Islet precursor cell (in vitro differentiated cells): ENCODE data around the gene RIC8B.
A peak's percentile ranks its signal among the peaks of the same experiment; 100 is the strongest.

ENCODE experiments used
- DNase-seq: peaks from one replicate; pipeline ENCODE4 v3.0.0-alpha.2; 2018

The RIC8B gene

DNA sequence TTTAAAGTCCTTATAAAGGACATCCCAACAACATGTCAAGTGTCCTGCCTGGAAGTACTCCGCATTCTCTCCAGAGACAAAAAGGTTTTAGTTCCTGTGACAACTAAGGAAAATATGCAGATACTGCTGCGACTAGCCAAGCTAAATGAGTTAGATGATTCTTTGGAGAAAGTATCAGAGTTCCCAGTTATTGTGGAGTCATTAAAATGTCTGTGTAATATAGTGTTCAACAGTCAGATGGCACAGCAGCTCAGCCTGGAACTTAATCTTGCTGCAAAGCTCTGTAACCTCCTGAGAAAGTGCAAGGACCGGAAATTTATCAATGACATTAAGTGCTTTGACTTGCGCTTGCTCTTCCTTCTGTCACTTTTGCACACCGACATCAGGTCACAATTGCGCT lies 40.2 kb downstream of the RIC8B start:
- DNase-seq: no peak

GRCh38 chr12:106815741-106816140 lies 41.3 kb downstream of the RIC8B start:
- DNase-seq: no peak

- DNase-seq: no peak
Measured at GRCh38 chr12:106816231-106816630, 41.7 kb downstream of the RIC8B start.

DNA sequence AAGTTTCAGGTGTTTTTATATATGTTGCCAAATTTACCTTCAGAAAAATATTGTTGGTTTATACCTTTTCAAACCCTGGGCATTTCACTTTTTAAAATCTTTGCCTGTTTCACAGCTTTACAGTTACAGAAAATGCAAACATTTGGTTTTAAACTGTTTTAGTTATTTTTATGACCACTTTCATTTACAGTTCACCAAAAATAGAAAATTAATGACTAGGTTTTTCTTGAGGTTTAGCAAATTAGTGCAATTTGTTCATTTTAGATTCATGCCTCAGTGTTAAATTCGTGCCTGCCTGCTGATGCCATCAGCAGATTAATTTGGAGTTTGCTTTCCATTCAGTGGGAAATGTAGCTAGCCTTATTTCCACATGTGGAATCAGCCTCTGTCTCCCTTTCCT lies 45.5 kb downstream of the RIC8B start:
- DNase-seq: no peak

DNA sequence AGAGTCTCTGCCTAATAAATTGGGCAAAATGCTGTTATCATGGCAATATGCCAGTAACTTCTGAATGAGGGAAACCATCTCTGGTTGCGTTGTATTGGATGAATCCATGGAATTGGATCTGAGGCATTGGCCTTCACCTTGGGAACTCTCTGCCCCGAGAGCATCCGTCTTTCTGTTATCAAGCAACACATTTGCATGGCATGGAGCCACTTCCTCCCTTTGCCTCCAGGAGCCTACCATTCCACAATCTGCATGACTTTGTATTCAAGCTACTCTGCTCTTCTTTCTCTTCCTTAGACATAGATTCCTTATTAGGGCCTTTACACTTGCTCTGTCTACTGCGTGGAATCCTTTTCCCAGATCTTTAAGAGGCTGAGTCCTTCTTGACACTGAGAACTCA lies 57.2 kb downstream of the RIC8B start:
- DNase-seq: no peak

DNA sequence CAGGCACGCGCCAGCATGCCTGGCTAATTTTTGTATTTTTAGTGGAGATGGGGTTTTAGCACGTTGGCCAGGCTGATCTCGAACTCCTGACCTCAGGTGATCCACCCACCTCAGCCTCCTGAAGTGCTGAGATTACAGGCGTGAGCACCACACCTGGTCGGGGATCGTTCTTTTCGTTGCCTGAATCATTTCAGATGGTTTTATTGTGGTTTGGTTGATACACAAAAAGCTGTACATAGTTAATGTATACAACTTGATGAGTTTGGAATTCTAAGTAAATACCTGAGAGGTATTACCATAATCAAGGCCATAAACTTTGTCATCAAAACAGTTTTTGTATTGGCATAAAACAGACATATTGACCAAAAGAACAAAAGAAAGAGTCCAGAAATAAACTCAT lies 63.3 kb downstream of the RIC8B start:
- DNase-seq: no peak

DNA sequence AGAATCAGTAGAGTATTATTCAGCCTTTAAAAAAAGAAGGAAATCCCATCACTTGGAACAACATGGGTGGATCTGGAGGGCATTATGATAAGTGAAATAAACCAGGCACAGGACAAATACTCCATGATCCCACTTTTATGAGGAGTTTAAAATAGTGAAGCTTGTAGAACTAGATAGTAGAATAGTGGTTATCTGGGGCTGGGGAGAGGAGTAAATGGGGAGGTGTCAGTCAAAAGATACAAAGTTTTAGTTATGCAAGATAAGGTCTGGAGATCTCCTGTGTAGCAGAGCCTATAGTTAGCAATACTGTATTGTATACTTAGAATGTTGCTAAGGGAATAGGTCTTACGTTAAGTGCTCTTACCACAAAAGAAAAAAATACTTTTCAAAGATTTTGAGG lies 64.9 kb downstream of the RIC8B start:
- no peak for DNase-seq

- no peak for DNase-seq
Measured at GRCh38 chr12:106840243-106840642, 65.8 kb downstream of the RIC8B start.

GRCh38 chr12:106841510-106842302 lies 67.2 kb downstream of the RIC8B start:
- no peak for DNase-seq

DNA sequence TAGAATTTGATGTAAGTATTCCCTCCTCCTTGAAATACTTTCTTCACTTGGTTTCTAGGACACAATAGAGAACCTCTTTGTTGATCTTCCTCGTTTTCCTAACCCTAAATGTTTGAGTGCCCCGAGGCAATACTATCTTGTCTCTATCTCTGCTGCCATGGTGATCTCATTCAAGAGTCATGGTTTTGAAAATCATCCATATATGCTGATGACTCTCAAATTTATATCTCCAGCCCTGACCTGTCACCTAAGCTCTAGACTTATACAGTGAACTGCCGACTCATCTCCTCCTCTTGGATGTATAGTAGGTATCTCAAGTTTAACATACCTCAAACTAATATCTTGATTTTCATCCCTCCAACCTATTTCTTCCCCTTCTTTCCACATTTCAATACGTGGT lies 71.4 kb downstream of the RIC8B start:
- DNase-seq: no peak

GRCh38 chr12:106847861-106848260 lies 73.4 kb downstream of the RIC8B start:
- no peak for DNase-seq

DNA sequence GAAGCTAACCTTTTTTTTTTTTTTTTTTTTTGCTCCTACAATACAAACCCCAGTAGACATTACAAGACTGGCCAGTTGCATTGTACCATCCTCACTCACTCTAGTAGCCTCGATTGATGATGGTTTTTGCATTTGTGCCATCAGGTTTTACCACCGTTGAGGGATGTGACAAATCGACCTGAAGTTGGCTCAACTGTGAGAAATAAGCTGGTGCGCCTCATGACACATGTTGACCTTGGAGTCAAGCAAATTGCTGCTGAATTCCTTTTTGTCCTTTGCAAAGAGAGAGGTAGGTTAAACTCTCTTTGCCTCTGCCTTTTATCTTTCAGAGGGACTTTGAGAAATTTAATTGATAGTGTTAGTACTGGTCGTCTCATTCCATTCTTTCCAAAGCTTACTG lies 76.8 kb downstream of the RIC8B start:
- no peak for DNase-seq

GRCh38 chr12:106854723-106855122 lies 80.2 kb downstream of the RIC8B start:
- no peak for DNase-seq

DNA sequence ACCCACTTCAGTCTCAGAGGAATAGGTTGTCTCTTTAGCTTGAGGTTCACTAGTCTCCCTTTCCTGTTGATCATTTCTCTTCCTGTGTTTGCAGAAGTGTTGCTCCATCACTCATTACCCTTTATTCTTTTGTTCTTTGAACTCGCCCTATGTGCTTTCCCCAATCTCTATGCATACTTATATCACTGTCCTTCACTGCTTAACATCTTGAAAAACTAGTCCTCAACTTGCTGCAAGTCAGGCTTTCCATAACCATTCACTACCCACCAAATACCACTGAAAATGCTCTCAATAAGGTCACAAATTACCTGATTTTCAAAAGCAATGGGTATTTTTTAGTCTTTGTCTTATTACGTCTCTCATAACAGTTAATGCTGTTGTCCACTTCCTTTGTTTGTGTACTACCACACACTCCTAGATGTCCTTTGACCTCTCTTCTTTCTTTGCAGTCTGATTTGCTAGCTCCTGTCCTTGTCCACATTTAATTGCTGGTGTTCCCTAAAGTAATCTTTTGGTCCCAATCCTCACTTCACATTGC lies 80.8 kb downstream of the RIC8B start:
- DNase-seq: no peak

- no peak for DNase-seq
Measured at GRCh38 chr12:106861984-106862916, 87.8 kb downstream of the RIC8B start.

DNA sequence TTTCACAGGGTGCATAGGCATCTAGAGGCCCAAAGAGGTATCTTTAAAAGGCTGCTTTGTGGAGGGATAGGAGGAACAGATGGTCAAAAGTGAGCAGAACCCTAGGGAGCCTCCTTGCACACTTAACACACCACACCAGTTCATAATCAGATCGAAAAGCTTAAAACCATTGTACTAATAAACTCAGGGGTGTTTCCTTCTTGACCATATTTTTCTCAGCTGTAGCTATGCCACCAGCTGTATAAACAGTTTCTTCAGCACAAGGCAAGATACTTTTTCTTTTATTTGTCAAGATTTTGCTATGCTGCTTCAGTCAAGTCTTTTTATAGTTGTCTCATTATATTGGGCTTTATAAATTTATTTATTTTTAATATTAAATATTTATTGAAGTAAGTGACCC lies 88.7 kb downstream of the RIC8B start:
- no peak for DNase-seq

DNA sequence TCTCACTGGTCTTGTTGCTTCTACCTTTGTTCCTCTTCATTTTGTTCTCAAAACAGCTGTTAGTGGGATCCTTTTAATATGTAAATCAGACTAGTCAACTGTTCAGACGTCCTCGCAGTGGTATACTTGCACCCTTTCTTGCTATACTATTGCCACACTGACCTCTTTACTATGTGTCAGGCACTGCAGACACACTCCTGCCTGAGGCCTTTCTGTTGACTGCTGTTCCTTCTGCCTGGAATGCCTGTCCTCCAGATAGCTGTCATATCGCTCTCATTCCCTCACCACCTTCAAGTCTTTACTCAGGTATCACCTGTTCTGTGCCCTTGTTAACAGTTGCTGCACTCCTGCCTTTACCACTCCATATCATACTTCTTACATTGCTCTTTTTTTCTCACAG lies 91.2 kb downstream of the RIC8B start:
- peak; percentile 81 for DNase-seq

DNA sequence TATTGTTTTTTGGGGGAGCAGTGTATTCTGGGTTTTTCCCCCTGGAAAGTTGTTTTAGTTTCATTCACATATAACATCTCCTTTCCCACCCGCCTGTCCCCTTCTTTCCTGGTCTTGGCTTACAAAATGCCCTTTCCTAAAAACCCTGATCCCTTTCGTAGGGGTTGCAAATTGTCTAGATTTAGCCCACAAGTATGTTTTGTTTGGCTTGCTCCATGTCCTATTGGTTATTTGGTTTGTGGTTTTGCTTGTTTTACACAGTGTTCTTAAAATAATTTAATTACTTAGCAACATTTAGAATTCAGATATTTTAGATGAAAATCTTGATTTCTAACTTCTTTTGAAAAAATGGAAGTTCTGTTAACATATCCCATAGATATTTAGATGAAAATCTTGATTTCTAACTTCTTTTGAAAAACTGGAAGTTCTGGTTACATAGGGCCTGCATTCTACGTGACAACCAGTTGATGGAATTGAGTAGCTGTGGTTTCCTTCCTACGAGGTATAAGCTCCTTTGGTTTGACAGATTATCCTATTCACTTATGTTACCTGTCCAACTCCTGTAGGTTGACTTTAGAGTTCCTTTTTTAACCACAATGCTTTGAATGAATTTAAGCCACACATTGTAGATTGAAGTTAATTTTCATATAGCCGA lies 92.1 kb downstream of the RIC8B start:
- no peak for DNase-seq

DNA sequence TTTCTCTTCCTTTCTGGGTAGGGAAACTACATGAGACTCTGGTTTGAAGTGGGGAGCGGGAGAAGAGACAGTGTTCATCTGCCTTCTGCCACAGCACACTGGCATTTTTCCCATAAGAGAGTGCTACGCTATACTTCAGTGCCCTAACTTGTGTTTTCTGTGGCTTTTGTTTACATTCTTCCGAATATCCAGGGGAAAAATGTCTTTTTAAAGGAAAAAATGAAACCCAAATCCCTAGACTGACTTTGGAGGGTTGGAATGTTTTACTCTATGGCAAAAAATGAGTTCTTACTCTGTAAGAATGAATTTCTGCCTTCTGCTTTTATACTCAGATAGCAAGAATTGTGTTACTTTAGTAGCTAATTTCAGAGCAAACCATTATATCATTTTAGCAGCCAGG lies 93.2 kb downstream of the RIC8B start:
- no peak for DNase-seq

- no peak for DNase-seq
Measured at GRCh38 chr12:106868982-106869700, 94.7 kb downstream of the RIC8B start.

DNA sequence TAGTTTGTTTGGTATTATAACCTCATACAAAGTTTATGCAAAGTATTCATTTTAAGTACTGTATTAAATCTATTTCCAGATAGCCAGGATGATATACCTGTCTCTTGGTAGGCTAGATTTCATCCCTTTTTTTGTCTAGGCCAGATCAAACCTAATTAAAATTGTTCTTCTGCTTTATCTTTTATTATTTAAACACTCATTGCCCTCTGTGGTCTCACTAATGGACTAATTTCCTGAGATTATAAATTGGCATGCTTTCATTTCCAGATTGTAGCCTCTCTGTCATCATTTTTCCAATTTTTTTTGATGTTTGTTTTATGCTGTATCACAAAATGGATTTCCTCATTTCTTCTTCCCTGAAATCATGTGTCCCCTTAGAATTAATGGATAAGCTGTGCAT lies 95.6 kb downstream of the RIC8B start:
- no peak for DNase-seq

DNA sequence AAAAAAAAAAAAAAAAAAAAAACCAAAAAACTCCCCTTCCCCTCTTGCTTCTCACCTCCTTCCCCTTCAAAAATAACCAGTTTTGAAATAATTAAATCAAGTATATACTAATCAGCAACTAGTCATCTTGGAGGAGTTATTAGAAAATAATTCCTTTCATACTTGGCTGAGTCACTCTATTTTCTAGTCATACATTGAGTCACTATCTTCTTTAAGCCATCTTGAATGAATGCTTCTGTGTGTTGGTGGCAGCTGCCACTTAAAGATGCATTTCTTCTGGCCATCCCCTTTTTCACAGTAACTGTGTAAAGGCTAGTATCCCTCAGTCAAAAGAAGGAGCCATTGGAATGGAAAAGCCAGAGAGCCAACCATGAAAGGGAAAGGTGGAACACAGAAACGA lies 97.0 kb downstream of the RIC8B start:
- no peak for DNase-seq

GRCh38 chr12:106873983-106874382 lies 99.5 kb downstream of the RIC8B start:
- no peak for DNase-seq
